ENCODE results near the gene RXFP1.

DNA sequence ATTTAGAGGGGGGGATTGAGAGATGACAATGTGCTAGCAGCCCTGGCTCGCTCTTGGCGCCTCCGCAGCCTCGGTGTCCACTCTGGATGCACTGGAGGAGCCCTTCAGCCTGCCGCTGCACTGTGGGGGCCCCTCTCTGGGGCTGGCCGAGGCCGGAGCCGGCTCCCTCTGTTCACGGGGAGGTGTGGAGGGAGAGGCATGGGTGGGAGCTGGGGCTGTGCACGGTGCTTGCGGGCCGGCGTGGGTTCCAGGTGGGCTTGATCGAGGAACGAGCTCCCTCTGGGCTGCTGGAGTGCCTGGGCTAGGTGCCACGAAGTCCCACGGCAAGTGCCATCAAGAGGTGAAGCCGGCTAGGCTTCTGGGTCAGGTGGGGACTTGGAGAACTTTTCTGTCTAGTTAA, 143.1 kb downstream of the RXFP1 start:
- TF ChIP-seq, protein P1, sequence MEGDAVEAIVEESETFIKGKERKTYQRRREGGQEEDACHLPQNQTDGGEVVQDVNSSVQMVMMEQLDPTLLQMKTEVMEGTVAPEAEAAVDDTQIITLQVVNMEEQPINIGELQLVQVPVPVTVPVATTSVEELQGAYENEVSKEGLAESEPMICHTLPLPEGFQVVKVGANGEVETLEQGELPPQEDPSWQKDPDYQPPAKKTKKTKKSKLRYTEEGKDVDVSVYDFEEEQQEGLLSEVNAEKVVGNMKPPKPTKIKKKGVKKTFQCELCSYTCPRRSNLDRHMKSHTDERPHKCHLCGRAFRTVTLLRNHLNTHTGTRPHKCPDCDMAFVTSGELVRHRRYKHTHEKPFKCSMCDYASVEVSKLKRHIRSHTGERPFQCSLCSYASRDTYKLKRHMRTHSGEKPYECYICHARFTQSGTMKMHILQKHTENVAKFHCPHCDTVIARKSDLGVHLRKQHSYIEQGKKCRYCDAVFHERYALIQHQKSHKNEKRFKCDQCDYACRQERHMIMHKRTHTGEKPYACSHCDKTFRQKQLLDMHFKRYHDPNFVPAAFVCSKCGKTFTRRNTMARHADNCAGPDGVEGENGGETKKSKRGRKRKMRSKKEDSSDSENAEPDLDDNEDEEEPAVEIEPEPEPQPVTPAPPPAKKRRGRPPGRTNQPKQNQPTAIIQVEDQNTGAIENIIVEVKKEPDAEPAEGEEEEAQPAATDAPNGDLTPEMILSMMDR (IDR thresholded peaks at IDR 0.05) = no peak
- TF ChIP-seq POLR2A (IDR thresholded peaks at IDR 0.05) = no peak
